ENCODE data around the gene KRTAP12-1. TPM values are rescaled to one million over a fixed set of nuclear protein-coding genes. Genes with fewer than 3 reads are reported as not detected.

KRTAP12-1 gene
- total and polyA plus RNA-seq, 2 donors (not counting 1 experiment from before 2014, with no cell fraction given) = not detected

DNA sequence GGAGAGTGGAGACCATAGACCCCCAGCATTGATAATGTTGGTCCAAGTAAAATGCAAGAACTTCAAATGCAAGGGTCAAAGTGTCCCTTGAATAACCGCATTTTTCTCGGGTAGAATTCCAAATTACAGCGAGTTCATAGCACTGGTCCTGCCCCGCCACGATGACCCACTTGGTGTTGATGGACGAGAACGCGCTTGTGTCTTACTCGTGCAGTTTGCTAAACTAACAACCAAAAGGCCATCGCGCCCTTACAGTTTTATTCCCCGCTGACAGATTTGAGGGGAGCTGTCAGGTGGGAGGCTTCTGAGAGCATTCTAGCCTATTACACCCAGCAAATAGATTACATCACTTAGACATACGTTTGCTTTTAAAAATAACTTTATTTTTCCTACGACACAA is 46.8 kb upstream of the KRTAP12-1 start:
- intact Hi-C loops (cut with micrococcal nuclease) = no loop called here
- Histone ChIP-seq H3K4me2 (replicated peaks; ENCODE audit: low read depth, low read length, poor library complexity, severe bottlenecking) (no peak overlapping the region), H3K27ac (ENCODE audit: low read length in 2 of 2) (no peak overlapping the region), H3K36me3 (replicated peaks in 1 of 2; ENCODE audit: control extremely low read depth in 1 of 2, control insufficient read depth in 1 of 2, extremely low read depth in 1 of 2, insufficient read depth in 2 of 2, low read length in 1 of 2) (no peaks in the 10 kb centered on the region), H2AFZ (ENCODE audit: insufficient read depth, low read depth, low read length, poor library complexity, severe bottlenecking) (no peak overlapping the region), H3K9ac (ENCODE audit: low read length) (no peak overlapping the region), H3K79me2 (ENCODE audit: control insufficient read depth, insufficient read depth, low read length) (no peaks in the 10 kb centered on the region), H3K4me1 (ENCODE audit: control insufficient read depth in 2 of 2, insufficient read depth in 2 of 2, low read length in 2 of 2) (peaks cover 3 to 6% of the 10 kb centered on the region in 2 donors), H3K9me3 (ENCODE audit: control extremely low read depth in 1 of 3, control insufficient read depth in 2 of 3, insufficient read depth in 1 of 3, low read length in 2 of 3) (peaks cover 0 to 8% (median 0%) of the 10 kb centered on the region in 3 donors), H3K27me3 (replicated peaks in 1 of 4; ENCODE audit: control extremely low read depth in 1 of 4, control insufficient read depth in 3 of 4, insufficient read depth in 4 of 4, low read length in 3 of 4) (peaks cover 0 to 14% (median 7%) of the 10 kb centered on the region in 4 experiments), H3K4me3 (ENCODE audit: control extremely low read depth in 1 of 5, extremely low read depth in 1 of 5, insufficient read depth in 1 of 5, low read depth in 2 of 5, low read length in 4 of 5) (no peak overlapping the region), H4K20me1 (ENCODE audit: control insufficient read depth, insufficient read depth, low read length, poor library complexity, severe bottlenecking) (no peaks in the 10 kb centered on the region)
- CTCF ChIA-PET = no interaction called here
- DNase-seq (no peak), ATAC-seq (ENCODE audit: low read depth) (no peak)
- Mint-ChIP-seq H3K27ac (no peak overlapping the region), H3K4me1 (no peaks in the 10 kb centered on the region), H3K27me3 (peaks cover 35% of the 10 kb centered on the region), H3K4me3 (no peak overlapping the region), H3K9me3 (ENCODE audit: insufficient read depth) (no peaks in the 10 kb centered on the region)
- POLR2A ChIA-PET = no interaction called here
- WGBS (ENCODE audit: insufficient coverage) = 100% methylated on average over 6 of the region's 14 CpGs
- TF ChIP-seq, protein P1, sequence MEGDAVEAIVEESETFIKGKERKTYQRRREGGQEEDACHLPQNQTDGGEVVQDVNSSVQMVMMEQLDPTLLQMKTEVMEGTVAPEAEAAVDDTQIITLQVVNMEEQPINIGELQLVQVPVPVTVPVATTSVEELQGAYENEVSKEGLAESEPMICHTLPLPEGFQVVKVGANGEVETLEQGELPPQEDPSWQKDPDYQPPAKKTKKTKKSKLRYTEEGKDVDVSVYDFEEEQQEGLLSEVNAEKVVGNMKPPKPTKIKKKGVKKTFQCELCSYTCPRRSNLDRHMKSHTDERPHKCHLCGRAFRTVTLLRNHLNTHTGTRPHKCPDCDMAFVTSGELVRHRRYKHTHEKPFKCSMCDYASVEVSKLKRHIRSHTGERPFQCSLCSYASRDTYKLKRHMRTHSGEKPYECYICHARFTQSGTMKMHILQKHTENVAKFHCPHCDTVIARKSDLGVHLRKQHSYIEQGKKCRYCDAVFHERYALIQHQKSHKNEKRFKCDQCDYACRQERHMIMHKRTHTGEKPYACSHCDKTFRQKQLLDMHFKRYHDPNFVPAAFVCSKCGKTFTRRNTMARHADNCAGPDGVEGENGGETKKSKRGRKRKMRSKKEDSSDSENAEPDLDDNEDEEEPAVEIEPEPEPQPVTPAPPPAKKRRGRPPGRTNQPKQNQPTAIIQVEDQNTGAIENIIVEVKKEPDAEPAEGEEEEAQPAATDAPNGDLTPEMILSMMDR (IDR thresholded peaks at IDR 0.05) = no peak
- TF ChIP-seq EZH2 (IDR thresholded peaks at IDR 0.05; ENCODE audit: borderline replicate concordance, insufficient read depth, low read depth, low read length, poor library complexity, severe bottlenecking) = no peak

DNA sequence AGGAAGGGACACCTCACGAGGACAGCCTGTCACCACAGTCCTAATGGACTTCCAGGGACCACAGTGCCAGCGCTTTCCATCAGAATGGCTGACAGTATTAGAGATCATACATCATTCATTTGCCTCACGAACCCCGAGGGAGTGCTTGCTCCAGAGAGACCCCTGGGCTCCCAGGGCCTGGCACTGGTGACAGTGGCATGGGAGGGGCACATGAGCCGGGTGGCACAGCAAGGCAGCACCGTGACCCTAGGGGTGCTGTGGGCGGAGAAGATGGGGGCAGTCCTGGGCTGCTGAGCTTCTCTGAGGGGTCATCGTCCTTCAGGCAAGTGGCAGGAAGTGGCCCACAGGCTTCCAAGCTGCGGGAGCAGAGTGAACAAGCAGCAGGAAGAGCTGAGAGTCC is 45.8 kb upstream of the KRTAP12-1 start:
- Histone ChIP-seq H3K36me3 (replicated peaks in 1 of 2; ENCODE audit: control extremely low read depth in 1 of 2, control insufficient read depth in 1 of 2, extremely low read depth in 1 of 2, insufficient read depth in 2 of 2, low read length in 1 of 2) (no peaks in the 10 kb centered on the region), H3K4me1 (ENCODE audit: control insufficient read depth in 2 of 2, insufficient read depth in 2 of 2, low read length in 2 of 2) (peaks cover 11 to 12% of the 10 kb centered on the region in 2 donors), H3K4me2 (replicated peaks; ENCODE audit: low read depth, low read length, poor library complexity, severe bottlenecking) (no peak overlapping the region), H4K20me1 (ENCODE audit: control insufficient read depth, insufficient read depth, low read length, poor library complexity, severe bottlenecking) (no peaks in the 10 kb centered on the region), H3K9me3 (ENCODE audit: control extremely low read depth in 1 of 3, control insufficient read depth in 2 of 3, insufficient read depth in 1 of 3, low read length in 2 of 3) (peaks cover 0 to 11% (median 0%) of the 10 kb centered on the region in 3 donors), H2AFZ (ENCODE audit: insufficient read depth, low read depth, low read length, poor library complexity, severe bottlenecking) (no peak overlapping the region), H3K4me3 (ENCODE audit: control extremely low read depth in 1 of 5, extremely low read depth in 1 of 5, insufficient read depth in 1 of 5, low read depth in 2 of 5, low read length in 4 of 5) (no peak overlapping the region), H3K27me3 (replicated peaks in 1 of 4; ENCODE audit: control extremely low read depth in 1 of 4, control insufficient read depth in 3 of 4, insufficient read depth in 4 of 4, low read length in 3 of 4) (peaks cover 0 to 24% (median 10%) of the 10 kb centered on the region in 4 experiments), H3K27ac (ENCODE audit: low read length in 2 of 2) (no peak overlapping the region), H3K9ac (ENCODE audit: low read length) (no peak overlapping the region), H3K79me2 (ENCODE audit: control insufficient read depth, insufficient read depth, low read length) (no peaks in the 10 kb centered on the region)
- CTCF ChIA-PET = no interaction called here
- no peak overlapping the region for H3K27ac Mint-ChIP-seq
- H3K27me3 Mint-ChIP-seq = peaks cover 41% of the 10 kb centered on the region
- no peaks in the 10 kb centered on the region for H3K9me3 Mint-ChIP-seq (ENCODE audit: insufficient read depth)
- POLR2A ChIA-PET = no interaction called here
- TF ChIP-seq EZH2 (IDR thresholded peaks at IDR 0.05; ENCODE audit: borderline replicate concordance, insufficient read depth, low read depth, low read length, poor library complexity, severe bottlenecking) = no peak
- TF ChIP-seq, protein P1 (IDR thresholded peaks at IDR 0.05) = no peak
- intact Hi-C loops (cut with micrococcal nuclease) = no loop called here
- DNase-seq = no peak
- H3K4me1 Mint-ChIP-seq = peaks cover 4% of the 10 kb centered on the region
- no peak overlapping the region for H3K4me3 Mint-ChIP-seq
- no peak for ATAC-seq (ENCODE audit: low read depth)
- 77% methylated on average over 9 of the region's 9 CpGs for WGBS (ENCODE audit: insufficient coverage)
